Sigmoid colon (tissue), 4 donors: ENCODE data around the gene PTGIS.

Experiments
- EP300 ChIP-seq, 4 donors: sonication (generic); formaldehyde crosslinking; IDR thresholded peaks; one replicate each; pipeline ENCODE4 v1.6.1; 2017; ENCODE audit warnings: antibody characterized with exemption in 4 of 4
- POLR2A ChIP-seq, 2 donors: fragments of 450-650 bp; IDR thresholded peaks; one replicate each; pipeline ENCODE4 v1.6.1; 2016; ENCODE audit warnings: antibody characterized with exemption in 2 of 2, mild to moderate bottlenecking in 2 of 2, moderate library complexity in 2 of 2
- POLR2AphosphoS5 ChIP-seq, 4 donors: sonication (generic); formaldehyde crosslinking; IDR thresholded peaks; one replicate each; pipeline ENCODE4 v1.6.1; 2017; ENCODE audit warnings: antibody characterized with exemption in 4 of 4
- TF ChIP-seq, protein P1 (sequence below), 4 experiments: fragments of 450-650 bp in 3 of 4; fragments of 200-600 bp in 1 of 4; IDR thresholded peaks; one replicate each; pipeline ENCODE4 v1.5.1; 2016 to 2019; ENCODE audit warnings: antibody characterized with exemption in 4 of 4, mild to moderate bottlenecking in 3 of 4, moderate library complexity in 2 of 4

DNA sequence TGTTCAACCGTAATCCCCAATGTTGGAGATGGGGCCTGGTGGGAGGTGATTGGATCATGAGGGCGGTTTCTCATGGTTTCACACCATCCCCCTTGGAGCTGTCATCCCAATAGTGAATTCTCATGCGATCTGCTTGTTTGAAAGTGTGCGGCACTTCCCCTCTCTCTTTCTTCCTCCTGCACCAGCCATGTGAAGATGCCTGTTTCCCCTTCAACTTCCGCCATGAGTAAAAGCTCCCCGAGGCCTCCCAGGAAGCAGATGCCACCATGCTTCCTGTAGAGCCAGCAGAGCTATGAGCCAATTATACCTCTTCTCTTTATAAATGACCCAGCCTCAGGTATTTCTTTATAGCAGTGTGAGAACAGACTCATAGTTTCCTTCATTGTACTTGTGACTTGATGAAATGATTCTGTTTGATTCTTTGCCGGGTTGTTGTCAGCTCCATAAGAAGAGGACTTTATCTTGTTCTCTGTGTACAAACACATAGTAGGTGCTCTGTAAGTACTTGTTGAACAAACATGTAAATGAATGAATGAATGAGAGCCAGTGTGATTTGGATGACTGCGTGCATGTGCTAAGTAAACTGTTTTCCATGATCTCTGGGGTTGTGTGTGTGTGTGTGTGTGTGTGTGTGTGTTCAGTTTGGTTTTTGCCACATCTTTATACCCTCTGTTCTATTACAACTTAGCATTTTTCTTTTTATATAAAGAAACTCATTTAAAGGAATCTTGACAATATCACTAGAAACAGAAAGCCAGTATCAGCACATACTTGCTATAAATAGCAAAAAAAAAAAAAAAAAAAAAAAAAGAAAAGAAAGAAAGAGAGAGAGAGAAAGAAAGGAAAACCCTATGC, 22.5 kb upstream of the PTGIS start:
- no peak for TF ChIP-seq POLR2A (IDR thresholded peaks at IDR 0.05)
- TF ChIP-seq, protein P1, sequence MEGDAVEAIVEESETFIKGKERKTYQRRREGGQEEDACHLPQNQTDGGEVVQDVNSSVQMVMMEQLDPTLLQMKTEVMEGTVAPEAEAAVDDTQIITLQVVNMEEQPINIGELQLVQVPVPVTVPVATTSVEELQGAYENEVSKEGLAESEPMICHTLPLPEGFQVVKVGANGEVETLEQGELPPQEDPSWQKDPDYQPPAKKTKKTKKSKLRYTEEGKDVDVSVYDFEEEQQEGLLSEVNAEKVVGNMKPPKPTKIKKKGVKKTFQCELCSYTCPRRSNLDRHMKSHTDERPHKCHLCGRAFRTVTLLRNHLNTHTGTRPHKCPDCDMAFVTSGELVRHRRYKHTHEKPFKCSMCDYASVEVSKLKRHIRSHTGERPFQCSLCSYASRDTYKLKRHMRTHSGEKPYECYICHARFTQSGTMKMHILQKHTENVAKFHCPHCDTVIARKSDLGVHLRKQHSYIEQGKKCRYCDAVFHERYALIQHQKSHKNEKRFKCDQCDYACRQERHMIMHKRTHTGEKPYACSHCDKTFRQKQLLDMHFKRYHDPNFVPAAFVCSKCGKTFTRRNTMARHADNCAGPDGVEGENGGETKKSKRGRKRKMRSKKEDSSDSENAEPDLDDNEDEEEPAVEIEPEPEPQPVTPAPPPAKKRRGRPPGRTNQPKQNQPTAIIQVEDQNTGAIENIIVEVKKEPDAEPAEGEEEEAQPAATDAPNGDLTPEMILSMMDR (IDR thresholded peaks at IDR 0.05), result no peak
- TF ChIP-seq POLR2AphosphoS5 (IDR thresholded peaks at IDR 0.05), result no peak
- no peak for TF ChIP-seq EP300 (IDR thresholded peaks at IDR 0.05)
